ENCODE results near the gene F11R. TPM values are rescaled to one million over a fixed set of nuclear protein-coding genes. Genes with fewer than 3 reads are reported as not detected.

F11R gene
- total and polyA plus RNA-seq, 2 of the 4 experiments (the other 2 are of a cell fraction) = 0.79 to 2.2 TPM

- H4K20me1 ChIP-seq (ENCODE audit: insufficient read depth, low read length) = no peaks in the 10 kb centered on the region; the same call in 1 of the 2 replicates
- H3K27ac ChIP-seq (ENCODE audit: insufficient read depth, low read length) = no peak overlapping the region
- H3K9me1 ChIP-seq (ENCODE audit: insufficient read depth, low read length) = no peaks in the 10 kb centered on the region
- H2AK5ac ChIP-seq (ENCODE audit: low read depth, low read length) = no peak overlapping the region
- no peak overlapping the region for H3K4me3 ChIP-seq (ENCODE audit: insufficient read depth, low read depth, low read length)
- H3K4me1 ChIP-seq (ENCODE audit: control insufficient read depth, insufficient read depth, low read length) = no peaks in the 10 kb centered on the region; the same call in 1 of the 2 replicates
- no peak overlapping the region for H3K14ac ChIP-seq (replicated peaks; ENCODE audit: low read depth, low read length)
- no peaks in the 10 kb centered on the region for H3K9me3 ChIP-seq (ENCODE audit: control insufficient read depth, insufficient read depth, low read length)
- no peak overlapping the region for H4K5ac ChIP-seq (ENCODE audit: low read depth, low read length)
- POLR2A ChIA-PET (ENCODE audit: unreplicated experiment) = interaction anchor here (0.5 kb wide), 1 partner anchor 11 kb away, joined by 3 read pairs; no protein-coding TSS in a partner anchor
- TF ChIP-seq RCOR1 (IDR thresholded peaks at IDR 0.05; ENCODE audit: insufficient replicate concordance, low read length) (no peak), FOS (IDR thresholded peaks at IDR 0.05; ENCODE audit: low read depth, low read length) (no peak), SMC3 (IDR thresholded peaks at IDR 0.05; ENCODE audit: low read depth, low read length) (no peak), RAD21 (IDR thresholded peaks at IDR 0.05; ENCODE audit: low read length) (no peak), MAFK (IDR thresholded peaks at IDR 0.05; ENCODE audit: low read depth, low read length) (no peak), MXI1 (IDR thresholded peaks at IDR 0.05; ENCODE audit: borderline replicate concordance, low read depth, low read length) (no peak), NFE2L2 (IDR thresholded peaks at IDR 0.05; ENCODE audit: low read depth, low read length) (no peak), POLR2A (IDR thresholded peaks at IDR 0.05; ENCODE audit: low read depth, low read length) (no peak), CEBPB (IDR thresholded peaks at IDR 0.05; ENCODE audit: low read depth, low read length) (no peak), RFX5 (IDR thresholded peaks at IDR 0.05; ENCODE audit: low read depth, low read length) (no peak), BHLHE40 (IDR thresholded peaks at IDR 0.05; ENCODE audit: low read depth, low read length) (no peak), MAZ (IDR thresholded peaks at IDR 0.05; ENCODE audit: borderline replicate concordance, low read depth, low read length) (no peak), CHD1 (IDR thresholded peaks at IDR 0.05; ENCODE audit: low read depth, low read length) (no peak)
- TF ChIP-seq, protein P1, sequence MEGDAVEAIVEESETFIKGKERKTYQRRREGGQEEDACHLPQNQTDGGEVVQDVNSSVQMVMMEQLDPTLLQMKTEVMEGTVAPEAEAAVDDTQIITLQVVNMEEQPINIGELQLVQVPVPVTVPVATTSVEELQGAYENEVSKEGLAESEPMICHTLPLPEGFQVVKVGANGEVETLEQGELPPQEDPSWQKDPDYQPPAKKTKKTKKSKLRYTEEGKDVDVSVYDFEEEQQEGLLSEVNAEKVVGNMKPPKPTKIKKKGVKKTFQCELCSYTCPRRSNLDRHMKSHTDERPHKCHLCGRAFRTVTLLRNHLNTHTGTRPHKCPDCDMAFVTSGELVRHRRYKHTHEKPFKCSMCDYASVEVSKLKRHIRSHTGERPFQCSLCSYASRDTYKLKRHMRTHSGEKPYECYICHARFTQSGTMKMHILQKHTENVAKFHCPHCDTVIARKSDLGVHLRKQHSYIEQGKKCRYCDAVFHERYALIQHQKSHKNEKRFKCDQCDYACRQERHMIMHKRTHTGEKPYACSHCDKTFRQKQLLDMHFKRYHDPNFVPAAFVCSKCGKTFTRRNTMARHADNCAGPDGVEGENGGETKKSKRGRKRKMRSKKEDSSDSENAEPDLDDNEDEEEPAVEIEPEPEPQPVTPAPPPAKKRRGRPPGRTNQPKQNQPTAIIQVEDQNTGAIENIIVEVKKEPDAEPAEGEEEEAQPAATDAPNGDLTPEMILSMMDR (conservative IDR thresholded peaks at IDR 0.05; ENCODE audit: low read depth, low read length) = no peak
- TF ChIP-seq, protein P2, sequence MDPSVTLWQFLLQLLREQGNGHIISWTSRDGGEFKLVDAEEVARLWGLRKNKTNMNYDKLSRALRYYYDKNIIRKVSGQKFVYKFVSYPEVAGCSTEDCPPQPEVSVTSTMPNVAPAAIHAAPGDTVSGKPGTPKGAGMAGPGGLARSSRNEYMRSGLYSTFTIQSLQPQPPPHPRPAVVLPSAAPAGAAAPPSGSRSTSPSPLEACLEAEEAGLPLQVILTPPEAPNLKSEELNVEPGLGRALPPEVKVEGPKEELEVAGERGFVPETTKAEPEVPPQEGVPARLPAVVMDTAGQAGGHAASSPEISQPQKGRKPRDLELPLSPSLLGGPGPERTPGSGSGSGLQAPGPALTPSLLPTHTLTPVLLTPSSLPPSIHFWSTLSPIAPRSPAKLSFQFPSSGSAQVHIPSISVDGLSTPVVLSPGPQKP (IDR thresholded peaks at IDR 0.05; ENCODE audit: borderline replicate concordance, low read depth, low read length) = no peak
- TF ChIP-seq, protein P3, sequence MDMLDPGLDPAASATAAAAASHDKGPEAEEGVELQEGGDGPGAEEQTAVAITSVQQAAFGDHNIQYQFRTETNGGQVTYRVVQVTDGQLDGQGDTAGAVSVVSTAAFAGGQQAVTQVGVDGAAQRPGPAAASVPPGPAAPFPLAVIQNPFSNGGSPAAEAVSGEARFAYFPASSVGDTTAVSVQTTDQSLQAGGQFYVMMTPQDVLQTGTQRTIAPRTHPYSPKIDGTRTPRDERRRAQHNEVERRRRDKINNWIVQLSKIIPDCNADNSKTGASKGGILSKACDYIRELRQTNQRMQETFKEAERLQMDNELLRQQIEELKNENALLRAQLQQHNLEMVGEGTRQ (IDR thresholded peaks at IDR 0.05; ENCODE audit: low read depth, low read length) = no peak
- H3K18ac ChIP-seq (ENCODE audit: low read depth, low read length) = no peak overlapping the region
- no peak overlapping the region for H2BK20ac ChIP-seq (ENCODE audit: low read depth, low read length)
- DNase-seq = no peak
- no peak overlapping the region for H3K56ac ChIP-seq (ENCODE audit: extremely low read depth, insufficient read depth, low read length)
- H2AK9ac ChIP-seq (replicated peaks; ENCODE audit: low read depth, low read length, poor library complexity) = no peak overlapping the region
- H3K4ac ChIP-seq (ENCODE audit: low read depth, low read length) = no peak overlapping the region
- no peak overlapping the region for H3K4me2 ChIP-seq (ENCODE audit: low read depth, low read length)
- peaks cover 42% of the 10 kb centered on the region for H3K36me3 ChIP-seq (ENCODE audit: control insufficient read depth, insufficient read depth, low read length)
- CTCF ChIA-PET = no interaction called here
- no peaks in the 10 kb centered on the region for H3K27me3 ChIP-seq (ENCODE audit: control insufficient read depth, insufficient read depth, low read length)
- no peak overlapping the region for H3K23ac ChIP-seq (ENCODE audit: low read depth, low read length)
- H2BK5ac ChIP-seq (ENCODE audit: low read depth, low read length, poor library complexity, severe bottlenecking) = no peak overlapping the region
- H2BK15ac ChIP-seq (ENCODE audit: low read depth, low read length) = no peak overlapping the region
- TSS peak; percentile 76 for BruUV-seq (replicated peaks)
- H4K91ac ChIP-seq (ENCODE audit: insufficient read depth, low read depth, low read length) = no peak overlapping the region
- peaks cover 15 to 26% of the 10 kb centered on the region in 2 experiments for H3K79me1 ChIP-seq (ENCODE audit: low read depth in 1 of 2, low read length in 2 of 2)
- H2BK120ac ChIP-seq (ENCODE audit: low read depth, low read length) = no peak overlapping the region
- H2AFZ ChIP-seq (replicated peaks; ENCODE audit: low read length, poor library complexity) = no peak overlapping the region
- in situ Hi-C loops (cut with MboI; ENCODE audit: low sequenced_read_pairs) (no loop called here), dilution Hi-C loops (cut with HindIII; ENCODE audit: low sequenced_read_pairs, unreplicated experiment) (no loop called here), intact Hi-C loops (cut with micrococcal nuclease) (no loop called here)
- no peak for ATAC-seq (ENCODE audit: low read depth)
- no peak overlapping the region for H4K8ac ChIP-seq (ENCODE audit: low read depth in 2 of 2, low read length in 2 of 2)
- WGBS, 2 experiments (ENCODE audit: extremely low coverage in 2 of 2, insufficient read length in 1 of 2) = no CpG with 5 or more reads among the region's 5 CpGs
- H3K9ac ChIP-seq (ENCODE audit: low read depth, low read length) = no peak overlapping the region
These were observed 18.6 kb upstream of the F11R start for GRCh38 chr1:161039546-161039945.

All from IMR-90 (cell line).